NCI-H1105 (cell line): ENCODE results near the gene SLC16A12.
"Not testable (repeated sequence)": the region's sequence is repeated elsewhere in the genome, so short reads cannot be mapped to it uniquely, and the experiment has no call there.

Source experiments
- DNase-seq: peaks from one replicate; lab custom pipeline; 2025; lab: John Stamatoyannopoulos, UW

Gene SLC16A12

GRCh38 chr10:89470628-89471027 lies 64.8 kb downstream of the SLC16A12 start:
- DNase-seq: no peak

GRCh38 chr10:89469517-89469916 lies 65.9 kb downstream of the SLC16A12 start:
- DNase-seq: no peak

- DNase-seq: no peak
Measured at GRCh38 chr10:89468191-89468965, 67.0 kb downstream of the SLC16A12 start.

- no peak for DNase-seq
Measured at GRCh38 chr10:89466599-89467035, 68.8 kb downstream of the SLC16A12 start.

GRCh38 chr10:89465196-89465595 lies 70.2 kb downstream of the SLC16A12 start:
- DNase-seq: no peak

- DNase-seq: no peak
Measured at GRCh38 chr10:89463846-89464537, 71.4 kb downstream of the SLC16A12 start.

GRCh38 chr10:89458784-89459183 lies 76.6 kb downstream of the SLC16A12 start:
- no peak for DNase-seq

- DNase-seq: no peak
Measured at GRCh38 chr10:89458291-89458690, 77.1 kb downstream of the SLC16A12 start.

GRCh38 chr10:89454561-89455347 lies 80.6 kb downstream of the SLC16A12 start:
- no peak for DNase-seq

- no peak for DNase-seq
Measured at GRCh38 chr10:89452193-89452592, 83.2 kb downstream of the SLC16A12 start.

- no peak for DNase-seq
Measured at GRCh38 chr10:89450901-89451300, 84.5 kb downstream of the SLC16A12 start.

- not testable (repeated sequence) for DNase-seq
Measured at GRCh38 chr10:89444819-89445218, 90.6 kb downstream of the SLC16A12 start.

GRCh38 chr10:89442289-89442688 lies 93.1 kb downstream of the SLC16A12 start:
- no peak for DNase-seq

- DNase-seq: peak; percentile 5
Measured at GRCh38 chr10:89440226-89441009, 95.0 kb downstream of the SLC16A12 start.

GRCh38 chr10:89438525-89438924 lies 96.9 kb downstream of the SLC16A12 start:
- DNase-seq: no peak

- DNase-seq: no peak
Measured at GRCh38 chr10:89431977-89432376, 103.4 kb downstream of the SLC16A12 start.

GRCh38 chr10:89428877-89429276 lies 106.5 kb downstream of the SLC16A12 start:
- DNase-seq: peak; percentile 5

GRCh38 chr10:89427629-89428028 lies 107.8 kb downstream of the SLC16A12 start:
- DNase-seq: no peak

GRCh38 chr10:89426230-89426868 lies 109.0 kb downstream of the SLC16A12 start:
- DNase-seq: no peak

- no peak for DNase-seq
Measured at GRCh38 chr10:89425000-89425399, 110.4 kb downstream of the SLC16A12 start.

GRCh38 chr10:89421018-89421476 lies 114.3 kb downstream of the SLC16A12 start:
- no peak for DNase-seq
